HuH-7 (cell line): Measurements from ENCODE around the gene LEMD2.

ENCODE experiments used
- DNase-seq: peaks from one replicate; pipeline ENCODE4 v3.0.0; 2011; ENCODE audit warnings: low spot score

LEMD2 gene

DNA sequence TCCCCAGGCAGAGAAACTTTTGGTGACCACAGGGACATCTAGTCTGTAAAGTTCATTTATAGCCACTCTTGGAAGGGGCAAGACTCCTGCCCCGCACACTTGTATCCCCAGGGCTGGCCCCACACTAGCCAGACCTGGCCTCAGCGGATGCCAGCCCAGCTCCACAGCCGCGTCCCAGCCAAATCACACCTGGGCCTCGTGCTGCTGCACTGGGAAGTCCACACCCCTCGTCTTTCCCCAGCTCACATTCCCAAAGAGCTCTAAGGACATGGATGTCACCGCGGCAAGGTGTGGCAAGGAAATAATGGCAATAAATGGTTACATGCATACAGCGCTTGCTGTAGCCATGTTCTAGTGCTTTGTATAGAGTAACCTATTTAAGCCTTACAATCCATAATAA is 50.8 kb downstream of the LEMD2 start:
- no peak for DNase-seq

DNA sequence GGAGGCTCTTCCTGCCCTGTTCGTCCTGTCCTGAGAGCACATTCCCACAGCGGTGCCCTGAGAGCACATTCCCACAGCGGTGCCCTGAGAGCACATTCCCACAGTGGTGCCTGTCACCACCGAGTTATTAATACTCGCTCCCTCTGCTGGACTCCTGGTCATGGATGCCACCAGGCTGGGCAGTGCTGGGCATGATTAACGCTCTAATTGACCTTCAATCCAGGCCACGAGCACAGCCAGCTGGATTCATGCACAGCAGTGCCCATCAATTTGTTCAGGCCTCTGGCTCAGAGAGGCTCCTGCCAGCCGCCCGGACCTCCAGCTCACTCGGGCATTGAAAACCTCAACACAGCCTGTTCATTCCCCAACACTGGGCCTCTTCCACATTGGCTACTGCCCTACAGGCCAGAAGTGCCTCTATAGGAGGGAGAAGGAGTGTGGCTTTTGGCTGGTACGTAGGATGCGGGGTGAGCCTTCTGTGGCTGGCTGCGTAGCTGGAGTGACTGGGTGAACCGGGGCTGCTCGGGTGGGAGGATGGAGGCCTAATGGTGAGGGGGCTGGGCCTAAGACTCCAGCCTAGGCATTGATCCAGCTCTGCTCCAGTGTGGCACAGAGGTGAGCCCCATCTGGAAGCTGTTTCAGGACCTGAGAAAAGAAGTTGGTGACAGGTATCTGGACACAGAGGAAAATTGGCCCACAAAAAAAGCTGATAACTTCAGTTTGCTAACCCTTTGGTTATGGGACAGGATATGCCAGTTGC is 51.5 kb downstream of the LEMD2 start:
- no peak for DNase-seq

DNA sequence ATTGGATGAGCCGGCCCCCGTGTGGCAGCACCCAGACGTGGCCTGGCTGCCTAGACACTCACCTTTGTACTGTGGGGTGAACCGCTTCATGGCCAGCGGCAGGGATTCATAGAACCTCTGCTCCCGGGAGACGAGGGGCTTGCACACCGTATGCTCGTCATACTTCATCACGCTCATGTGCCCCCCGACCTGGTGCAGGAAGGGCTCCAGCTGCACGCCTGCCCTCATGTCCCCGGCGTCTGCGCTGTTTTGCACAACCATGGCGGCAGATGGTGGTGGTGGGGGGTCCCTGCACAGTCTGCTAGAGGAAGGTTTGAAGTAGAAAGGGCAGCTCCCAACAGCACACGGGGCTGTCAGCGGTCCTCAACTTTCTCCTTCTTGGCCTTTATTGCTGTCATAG is 53.7 kb downstream of the LEMD2 start:
- no peak for DNase-seq

DNA sequence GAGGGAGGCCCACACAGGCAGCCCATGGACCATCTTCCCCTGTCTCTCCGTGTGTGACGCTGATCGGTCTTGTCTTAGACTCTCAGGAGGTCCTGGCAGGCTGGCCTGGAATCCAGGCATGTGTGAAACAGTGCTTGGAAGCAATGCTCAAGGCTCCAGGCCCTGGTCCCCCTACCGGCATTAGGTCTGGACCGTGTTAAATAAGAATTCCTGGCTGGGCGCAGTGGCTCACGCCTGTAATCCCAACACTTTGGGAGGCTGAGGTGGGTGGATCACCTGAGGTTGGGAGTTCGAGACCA is 55.3 kb downstream of the LEMD2 start:
- DNase-seq, result no peak

DNA sequence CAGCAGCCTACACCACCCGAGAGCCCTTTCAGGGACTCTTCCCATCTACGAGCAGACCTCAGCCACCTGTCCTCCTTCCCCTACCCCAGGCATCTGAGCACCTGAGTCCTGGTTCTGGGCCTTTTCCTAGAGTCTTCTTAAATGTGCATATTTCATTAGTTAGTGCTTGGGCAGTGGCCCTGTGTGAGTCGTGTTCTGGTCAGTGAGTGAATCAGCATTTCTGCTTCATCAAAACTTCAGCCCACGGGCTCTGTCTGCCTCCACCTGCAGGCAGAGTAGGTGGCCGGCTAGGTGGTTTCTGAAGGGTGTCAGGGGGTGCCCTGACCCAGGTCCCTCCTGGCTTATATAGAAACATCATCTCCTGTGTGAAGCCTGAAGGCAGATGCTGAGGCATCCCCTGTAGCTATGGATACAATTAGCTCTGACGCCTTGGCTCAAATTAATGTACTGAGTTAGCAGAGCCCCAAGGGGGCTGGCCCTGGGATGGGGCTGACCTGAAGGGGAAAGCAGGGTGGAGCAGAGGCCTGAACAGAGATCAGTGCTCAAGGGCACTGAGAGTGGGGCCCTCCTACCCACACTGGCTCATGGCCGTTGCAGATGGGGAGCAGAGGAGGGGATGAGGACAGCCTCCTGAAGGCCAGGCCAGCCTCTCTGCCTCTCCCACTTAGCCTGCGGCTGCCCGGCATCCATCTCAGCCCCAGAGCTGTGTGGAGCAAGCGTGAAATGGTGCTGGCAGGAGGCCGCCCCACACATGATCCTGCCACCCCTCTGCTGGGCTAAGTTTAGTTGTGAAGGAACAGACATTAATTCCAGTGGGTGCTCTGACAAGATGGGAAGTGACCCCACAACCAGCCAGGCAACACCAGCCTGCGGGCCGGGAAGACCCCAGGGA is 55.9 kb downstream of the LEMD2 start:
- no peak for DNase-seq

DNA sequence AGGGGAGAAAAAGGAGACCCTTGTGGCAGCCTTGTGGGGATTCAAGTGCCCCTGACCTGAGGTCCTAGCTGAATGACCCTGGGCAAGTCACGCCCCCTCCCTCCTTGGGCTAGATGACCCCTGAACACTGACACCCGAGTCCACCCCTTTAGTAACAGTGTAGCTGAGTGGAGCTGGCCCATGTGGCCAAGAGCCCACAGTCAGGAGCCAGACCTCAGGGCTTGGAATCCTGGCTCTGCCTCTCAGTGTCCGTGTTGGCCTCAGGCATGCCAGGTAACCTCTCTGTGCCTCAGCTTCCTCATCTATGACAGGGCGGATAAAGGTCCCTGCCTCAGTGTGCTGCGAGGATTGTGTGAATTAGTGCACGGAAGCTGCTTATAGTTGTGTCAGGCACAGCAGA is 56.5 kb downstream of the LEMD2 start:
- no peak for DNase-seq

DNA sequence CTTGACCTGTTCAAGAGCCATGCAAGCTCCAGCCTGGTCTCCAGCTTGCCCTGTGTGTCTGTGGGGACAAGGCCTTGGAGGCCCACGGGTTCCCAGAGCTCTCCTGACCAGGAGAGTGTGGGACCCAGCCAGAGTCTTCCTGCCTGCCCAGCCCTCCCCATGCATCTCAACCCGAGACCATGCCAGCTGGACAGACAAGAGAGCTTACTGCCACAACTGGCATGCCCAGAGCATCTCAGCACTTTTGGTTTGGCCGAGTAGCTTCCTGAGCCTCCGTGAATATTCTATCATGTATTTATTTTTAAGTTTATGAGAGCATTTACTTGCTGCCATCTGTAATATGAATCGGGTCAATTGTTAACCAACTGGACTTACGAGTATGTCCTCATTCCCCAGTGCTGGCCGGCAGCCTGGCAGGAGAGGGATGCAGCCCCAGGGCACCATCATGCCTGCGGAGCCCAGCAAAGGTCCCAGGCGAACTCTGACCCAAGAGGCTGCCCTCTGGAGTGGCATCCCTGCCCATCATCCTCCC is 57.1 kb downstream of the LEMD2 start:
- DNase-seq, result no peak

DNA sequence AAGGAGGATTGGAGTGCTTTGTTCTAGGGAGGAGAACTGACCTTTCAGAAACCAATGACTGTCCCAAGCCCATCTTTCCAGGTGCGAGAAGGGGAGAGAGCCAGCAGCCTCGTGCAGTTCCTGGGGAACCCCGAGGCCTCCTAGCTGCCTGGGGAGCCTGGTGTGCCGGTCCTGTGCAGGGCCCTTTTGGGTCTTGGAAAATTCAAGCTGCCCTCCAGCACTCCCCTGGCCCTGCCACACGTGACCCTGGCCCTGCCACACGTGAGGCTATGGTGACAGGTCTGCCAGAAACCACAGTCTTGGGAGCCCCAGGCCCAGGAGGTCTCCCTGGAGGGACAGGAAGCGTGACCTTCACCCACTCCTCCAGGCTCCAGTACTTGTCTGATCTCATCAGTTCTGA is 57.9 kb downstream of the LEMD2 start:
- DNase-seq, result no peak

DNA sequence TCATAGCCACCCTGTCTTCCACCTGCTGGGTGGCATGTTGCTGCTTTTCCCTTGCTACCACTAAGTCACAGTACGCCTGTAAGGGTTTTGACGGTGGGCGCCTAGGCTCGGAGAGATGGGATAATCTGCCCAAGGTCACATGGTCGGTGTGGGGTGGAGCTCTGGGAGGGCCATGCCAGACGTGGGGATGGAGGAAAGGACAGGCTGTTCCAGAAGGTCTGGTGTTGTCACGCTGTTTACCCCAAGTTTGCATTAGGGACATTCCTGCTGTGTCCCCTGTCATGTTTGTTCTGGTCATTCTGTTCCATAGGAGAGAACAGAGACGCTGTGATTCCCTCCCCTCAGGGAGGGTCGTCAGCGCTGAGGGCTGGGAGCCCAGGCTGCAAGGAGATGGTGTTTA is 58.3 kb downstream of the LEMD2 start:
- DNase-seq, result no peak

DNA sequence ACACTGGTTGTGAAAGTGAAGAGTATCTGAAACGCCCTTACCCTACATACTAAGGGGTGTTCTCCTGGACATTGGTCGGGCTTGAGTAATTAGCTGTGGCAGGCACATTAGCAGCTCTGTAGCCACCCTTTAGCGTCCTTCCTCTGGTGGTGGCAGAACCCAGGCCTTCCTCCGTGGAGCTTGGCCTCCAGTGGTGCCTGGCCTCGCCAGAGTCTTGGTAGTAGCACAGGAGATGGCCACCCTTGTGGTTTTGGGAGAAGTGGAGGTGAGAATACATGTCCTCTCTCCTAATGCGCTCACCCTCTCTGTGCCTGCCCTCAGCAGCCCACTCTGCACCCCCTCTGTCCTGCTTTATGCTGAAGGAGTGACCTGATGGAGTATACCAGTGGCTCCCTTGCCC is 59.9 kb downstream of the LEMD2 start:
- DNase-seq, result no peak

DNA sequence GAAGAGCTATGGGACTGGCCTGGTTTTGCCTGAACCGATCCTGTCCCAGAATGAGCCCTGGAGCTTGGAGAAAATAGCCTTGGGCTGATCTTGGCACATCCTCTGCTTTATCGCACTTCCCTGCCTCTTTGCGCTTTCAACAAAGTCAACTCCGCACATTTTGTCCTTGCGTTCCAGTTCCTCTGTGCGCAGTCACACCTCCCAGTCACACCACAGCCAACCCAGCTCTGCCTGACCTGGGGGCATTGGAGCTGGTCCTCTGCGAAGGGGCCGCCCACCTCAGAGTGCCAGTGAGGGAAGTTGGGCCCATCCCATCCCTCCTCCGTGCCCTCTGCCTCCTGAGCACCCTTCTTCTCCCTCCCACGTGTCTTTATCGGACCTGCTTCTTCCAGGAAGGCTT is 60.5 kb downstream of the LEMD2 start:
- no peak for DNase-seq

DNA sequence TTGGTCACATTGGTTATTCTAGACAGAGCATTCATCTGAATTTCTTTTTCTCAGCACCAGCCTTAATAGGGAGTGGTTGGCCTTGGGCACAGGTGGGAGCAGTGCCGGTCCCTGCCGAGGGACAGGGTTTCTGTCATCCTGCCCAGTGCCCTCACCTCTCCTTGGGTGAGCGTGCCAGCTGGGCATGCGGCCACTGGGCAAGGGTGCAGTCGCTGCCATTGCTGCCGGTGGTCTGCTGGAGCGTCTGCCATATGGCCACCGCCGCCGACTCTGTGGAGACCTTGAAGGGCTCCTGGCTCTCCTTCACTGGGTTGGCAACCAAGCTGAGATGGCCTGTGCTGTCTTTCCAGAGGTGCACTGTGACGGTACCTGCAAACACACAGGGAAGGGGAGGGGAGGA is 61.0 kb downstream of the LEMD2 start:
- DNase-seq, result no peak

DNA sequence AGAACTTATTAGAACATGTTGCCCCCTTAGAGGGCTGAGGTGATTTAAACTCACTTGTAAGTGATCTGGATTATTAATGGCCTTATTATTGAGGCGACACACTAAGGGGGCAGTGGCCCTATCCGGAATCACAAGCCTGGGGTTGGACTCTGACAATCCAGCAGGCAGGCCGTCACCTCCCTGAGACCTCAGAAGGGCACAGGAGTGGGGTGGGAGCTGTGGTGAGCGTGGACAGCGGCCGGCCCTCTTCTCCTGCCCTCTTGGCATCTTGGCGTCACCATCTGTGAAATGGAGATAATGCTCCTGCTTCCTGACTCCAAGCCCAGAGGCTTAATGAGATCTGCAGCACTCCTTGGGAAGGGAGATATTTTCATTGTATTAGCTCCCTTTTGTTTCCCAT is 61.8 kb downstream of the LEMD2 start:
- no peak for DNase-seq

DNA sequence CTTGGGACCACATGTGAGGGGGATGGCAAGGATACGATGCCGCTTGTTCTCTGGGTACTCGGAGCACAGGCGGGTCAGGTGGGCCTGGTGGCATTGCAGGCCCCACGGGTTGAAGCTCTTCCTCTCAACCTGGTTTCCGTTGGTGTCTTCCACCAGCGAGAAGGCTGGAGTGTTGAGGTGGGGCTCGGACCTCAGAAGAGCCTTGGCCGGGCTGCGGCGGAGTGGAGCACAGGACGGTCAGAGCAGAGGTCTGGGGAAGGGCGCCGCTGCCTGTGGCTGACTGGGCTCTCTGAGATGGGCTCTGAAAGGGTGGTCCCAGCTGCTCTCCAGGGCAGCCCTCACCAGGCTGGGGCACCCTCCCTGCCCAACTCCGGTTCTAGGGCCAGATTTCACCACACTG is 62.2 kb downstream of the LEMD2 start:
- DNase-seq, result no peak

DNA sequence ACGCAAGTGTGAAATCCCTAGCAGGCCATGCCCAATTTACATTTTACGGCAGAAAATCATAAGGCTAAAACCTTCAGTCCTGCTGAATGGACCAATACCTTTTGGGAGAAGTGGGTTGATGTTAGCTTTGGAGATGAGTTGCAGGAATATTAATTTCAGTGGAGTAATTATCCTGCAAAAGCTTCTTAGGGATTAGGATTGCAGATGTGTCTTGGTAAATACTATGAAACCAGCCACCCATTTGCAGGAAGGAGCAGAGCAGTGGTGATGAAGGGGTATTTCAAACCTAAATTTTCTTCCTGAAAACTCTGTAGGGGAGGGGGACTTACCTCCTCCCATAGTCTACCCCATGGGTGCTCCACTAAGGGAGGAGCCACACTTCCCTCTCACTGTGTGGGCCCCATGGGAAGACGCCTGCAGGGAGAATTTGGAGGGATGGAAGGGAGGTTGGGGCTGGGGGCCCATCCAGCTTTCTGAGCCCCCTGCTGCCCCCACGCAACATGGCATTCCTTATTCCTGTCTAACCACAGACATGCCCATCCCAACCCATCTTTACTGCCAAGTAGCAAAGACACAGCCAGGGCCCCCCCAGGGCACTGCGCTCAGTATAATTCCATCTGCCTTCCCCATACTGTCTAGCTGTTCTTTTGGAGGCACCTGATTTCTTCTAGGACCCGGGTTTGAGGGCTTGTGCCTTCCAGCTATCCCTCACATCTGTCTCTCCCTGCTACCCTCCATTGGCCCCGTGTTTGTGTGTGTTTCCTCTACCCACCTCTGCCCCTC is 62.8 kb downstream of the LEMD2 start:
- DNase-seq, result no peak

DNA sequence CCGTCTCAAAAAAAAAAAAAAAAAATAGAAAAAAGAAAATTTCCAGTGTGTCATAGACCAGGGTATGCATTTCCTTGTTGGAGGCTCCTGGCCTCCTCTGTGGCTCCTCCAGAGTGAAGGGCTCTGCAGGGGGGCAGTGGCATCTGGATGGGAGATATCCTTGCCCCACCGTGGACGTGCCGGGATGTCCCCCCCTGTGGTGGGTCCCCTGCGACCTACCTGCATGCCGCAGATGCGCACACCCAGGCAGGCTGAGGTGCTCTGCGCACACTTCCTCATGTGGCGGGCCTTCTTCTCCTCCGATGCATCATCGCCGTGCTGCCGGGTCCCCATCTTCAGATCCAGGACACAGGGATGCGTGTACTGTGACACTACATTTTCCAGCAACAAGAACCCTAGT is 63.7 kb downstream of the LEMD2 start:
- DNase-seq, result no peak

DNA sequence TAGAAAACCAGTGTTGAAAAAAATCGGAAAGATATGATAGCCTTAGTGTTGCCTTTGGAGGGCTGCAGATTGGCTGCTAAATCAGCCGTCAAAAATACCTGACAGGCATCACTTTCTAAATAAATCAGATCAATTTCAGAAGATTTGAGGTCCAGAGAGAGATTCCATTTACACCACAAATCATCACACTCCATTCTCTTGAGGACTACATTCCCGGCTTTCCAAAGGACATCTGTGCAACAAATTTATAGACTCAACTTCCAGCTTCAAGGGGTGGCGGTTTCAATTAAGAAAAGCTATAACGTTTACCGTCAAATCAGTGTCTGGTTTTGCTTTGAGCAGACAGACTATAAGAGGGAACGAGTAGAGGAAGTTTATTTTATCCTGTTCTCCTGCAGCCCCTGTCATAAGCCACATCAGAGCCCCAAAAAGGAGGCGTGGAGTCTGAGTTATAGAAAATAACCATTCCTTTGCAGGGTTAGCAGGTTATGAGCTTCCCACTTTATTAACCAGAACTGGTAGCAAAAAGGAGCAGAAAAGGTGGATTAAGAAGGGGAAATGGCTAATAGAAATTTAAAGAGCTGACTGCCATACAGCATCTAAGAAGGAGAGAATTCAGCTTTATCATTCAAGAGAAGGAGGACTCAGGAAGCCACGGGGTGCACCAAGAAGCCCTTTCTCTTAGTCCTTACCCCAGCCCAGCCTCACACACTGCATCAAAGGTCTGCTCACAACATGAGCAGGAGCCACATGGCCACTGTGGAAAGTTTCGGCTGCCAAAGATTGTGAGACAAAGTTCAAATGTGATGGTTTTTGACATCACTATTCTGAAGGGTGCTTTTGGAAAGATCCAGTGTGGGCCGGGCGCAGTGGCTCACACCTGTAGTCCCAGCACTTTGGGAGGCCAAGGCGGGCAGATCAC is 64.6 kb downstream of the LEMD2 start:
- DNase-seq, result no peak

DNA sequence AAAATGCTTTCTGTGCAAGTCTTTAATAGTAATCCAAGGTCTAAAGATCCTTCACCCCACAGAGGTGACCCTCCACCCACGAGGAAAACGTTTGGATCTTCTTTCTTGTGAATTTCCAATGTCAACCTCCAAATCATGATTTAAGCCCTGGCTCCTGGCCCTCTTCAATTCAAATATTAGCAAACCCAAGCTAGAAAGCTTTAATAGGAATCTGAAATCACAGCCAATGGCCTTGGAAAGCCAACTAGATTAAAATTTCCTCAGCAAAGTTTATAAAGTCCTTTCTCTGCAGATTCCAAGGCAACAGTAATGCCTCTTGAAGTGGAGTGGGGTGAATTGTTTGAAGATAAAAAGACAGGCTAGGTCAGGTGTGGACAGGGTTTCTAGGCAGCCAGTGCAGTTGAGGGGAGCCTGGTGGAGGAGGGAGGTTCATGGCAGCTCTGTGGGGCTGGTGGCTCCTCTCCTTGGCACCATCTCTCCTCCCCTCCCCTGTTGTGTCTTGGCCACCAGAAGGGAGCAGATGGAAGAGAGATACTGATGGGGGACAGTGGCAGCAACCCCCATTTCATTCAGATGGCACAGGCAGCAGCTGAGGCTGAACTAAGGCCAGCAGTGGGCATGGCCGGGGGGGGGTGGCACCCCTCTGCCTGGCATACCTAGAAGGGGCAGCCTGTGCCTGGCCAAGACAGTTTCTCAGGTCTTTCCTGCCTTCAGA is 65.4 kb downstream of the LEMD2 start:
- no peak for DNase-seq

DNA sequence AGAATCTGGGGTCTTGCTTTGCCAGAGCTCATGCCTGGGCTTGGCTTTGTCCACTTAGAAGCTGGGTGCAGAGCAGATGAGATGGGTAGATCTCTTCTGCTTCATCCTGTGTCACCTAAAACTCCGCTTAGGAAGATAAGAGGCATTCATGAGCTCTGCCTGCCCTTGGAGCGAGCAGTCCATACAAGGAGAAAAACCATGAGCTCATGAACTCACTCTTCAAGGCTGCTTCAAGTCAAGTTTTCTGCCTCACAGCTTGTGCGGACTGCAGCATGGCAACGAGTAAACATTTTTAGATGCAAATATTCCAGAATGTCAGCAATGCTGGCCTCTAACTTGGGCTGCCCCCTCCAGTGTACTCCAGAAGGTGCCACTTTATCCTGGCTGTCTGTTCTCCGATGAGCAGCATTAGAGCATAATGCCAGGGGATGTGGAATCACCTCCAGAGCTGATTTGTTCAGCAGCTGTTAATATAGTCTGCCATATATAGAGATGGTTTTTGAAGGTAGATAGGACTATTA is 66.8 kb downstream of the LEMD2 start:
- DNase-seq, result no peak

DNA sequence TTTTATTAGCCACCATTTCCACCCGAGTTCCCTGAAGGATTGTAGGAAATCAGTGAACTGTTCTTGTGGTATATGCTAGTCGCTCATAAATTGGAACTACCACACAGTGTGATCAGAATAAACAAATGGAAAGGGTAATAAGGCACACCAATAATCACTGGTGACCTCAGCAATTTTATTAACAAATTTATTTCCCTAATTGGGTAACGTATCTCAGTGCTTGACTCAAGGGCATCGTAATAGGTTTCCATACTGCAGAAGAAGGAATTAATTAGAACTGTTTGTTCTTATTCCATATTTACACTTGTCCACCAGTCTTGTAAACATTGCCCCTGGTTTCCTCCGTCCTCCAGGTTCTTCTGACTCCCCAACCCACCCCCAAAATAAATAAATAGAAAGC is 67.4 kb downstream of the LEMD2 start:
- DNase-seq, result no peak
